IPS-18c (cell line): ENCODE results near the gene CTSD.

Experiments used
- H3K4me3 ChIP-seq: 2 replicates; pipeline ENCODE4 v1.7.0; 2013; ENCODE audit warnings: low read depth, mild to moderate bottlenecking, low read length, moderate library complexity; ENCODE audit not compliant: insufficient read depth
- H3K9me3 ChIP-seq: one replicate; pipeline ENCODE4 v1.6.1; 2013; ENCODE audit warnings: mild to moderate bottlenecking, low read length, moderate library complexity; ENCODE audit not compliant: control insufficient read depth, insufficient read depth

CTSD gene

DNA sequence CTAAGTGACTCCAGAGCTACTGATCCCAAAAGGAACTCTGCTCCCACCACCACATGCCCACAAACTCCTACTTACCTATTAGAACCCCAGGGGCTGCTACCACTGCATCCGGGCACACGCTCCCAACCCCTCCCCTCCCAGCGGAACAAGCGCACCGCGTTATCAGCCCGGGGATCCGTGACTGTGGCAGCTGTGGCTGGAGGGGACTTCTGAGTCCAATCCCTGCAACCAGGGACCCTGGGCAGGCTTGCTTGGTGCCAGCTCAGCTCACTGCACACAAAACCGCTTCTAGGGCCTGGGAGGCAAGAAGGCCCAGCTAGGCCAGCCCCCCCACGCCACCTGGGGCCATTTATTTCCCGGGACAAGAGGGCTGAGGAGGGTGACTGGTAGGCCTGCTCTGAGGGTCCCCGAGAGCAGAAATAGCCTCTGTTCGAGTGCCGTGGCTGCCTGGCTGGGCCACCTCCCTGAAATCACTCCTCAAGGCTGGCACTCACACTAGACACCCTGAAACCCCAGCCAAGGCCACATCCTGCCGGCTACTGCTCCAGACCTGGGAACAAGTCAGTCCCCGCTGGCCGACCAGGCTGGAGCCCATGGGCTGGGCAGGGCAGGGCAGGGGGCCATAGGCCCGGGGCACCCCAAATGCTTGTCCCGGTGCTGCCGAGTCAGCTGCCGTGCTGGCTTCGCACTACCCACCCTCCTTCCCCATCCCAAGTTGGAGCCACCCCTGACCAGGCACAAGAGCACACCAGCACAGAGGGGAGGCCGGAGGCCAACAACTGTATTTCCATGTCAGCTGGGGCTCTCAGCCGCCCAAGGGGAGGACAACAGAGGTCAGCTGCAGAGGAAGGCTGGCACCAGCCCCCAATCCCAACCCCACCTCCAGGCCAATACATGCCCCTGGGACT lies 11.5 kb downstream of the CTSD start:
- H3K4me3 ChIP-seq = no peak overlapping the region
- H3K9me3 ChIP-seq = no peaks in the 10 kb centered on the region

DNA sequence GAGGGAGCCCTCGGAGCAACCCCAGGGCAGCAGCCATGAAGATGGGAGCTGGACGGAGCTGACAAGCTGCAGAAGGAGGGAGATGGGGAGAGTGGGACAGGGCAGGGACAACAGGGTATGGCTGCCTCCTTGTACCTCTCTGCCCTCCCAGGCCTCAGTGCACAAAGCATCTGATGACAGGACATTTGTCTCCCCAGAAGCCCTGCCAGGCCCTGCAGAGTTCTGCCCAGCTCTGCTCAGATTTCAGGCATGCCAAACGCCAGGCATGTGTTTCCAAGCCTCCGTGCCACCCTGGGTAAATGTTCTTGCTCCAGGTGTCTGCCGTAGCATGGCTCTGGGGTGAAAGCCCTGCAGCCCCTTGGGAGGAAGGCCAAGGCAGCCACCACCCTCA lies 12.2 kb downstream of the CTSD start:
- Histone ChIP-seq H3K9me3 (no peaks in the 10 kb centered on the region), H3K4me3 (no peak overlapping the region)

DNA sequence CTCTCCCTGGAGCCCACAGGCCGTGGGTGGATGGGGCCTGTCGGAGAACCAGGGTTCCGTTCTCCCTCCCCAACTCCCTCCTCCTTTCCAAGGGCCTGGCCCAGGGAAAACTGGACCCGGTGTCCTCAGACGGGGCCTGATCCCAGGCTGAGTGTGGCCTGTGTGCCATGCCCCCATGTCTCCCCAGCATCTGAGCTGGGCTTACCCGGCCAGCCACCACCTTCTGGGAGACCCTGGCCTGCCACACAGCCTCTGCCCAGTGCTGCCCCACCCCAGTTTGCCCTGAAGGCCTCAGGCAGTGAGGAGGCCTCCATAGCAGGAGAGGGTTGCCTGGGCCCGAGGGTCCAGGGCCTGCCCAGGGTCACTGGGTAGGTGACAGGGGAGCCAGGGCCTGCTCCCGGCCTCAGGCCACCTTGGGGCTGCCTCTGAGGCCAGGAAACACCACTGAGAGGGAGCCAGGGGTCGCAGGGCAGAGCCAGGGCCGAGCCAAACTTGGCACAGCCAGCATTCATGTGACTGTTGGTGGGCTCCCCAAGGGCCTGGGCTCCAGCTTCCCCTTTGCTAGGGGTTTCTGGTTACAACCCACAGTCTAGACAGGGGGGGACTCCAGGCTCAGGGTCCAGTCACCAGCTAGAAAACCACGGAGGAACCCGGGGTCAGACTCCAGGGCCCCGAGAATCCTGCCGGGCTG lies 12.7 kb downstream of the CTSD start:
- H3K4me3 ChIP-seq = no peak overlapping the region

DNA sequence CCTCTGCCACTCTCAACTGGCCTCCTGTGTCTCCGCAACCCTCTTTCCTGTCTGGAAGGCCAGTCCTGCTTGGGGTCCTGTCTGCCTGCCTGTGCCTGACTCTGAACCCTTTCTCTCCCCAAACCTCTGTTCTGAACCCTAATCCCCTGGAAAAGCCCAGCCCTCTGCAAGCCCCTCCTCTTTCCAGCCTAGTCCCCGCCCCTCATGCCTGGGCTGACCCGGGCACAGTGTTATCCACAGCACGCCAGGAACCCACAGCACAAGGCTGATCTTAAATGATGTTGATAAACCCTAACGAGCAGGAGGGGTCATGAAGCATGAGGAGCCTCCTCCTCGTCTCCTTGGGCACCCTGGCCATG lies 13.3 kb downstream of the CTSD start, which contains the start of gene IFITM10:
Gene IFITM10, minus strand, starts transcription at position 115 of the 359 bp plus-strand sequence. CDS start 153 bp downstream, outside the sequence.
- Histone ChIP-seq H3K9me3 (no peaks in the 10 kb centered on the region), H3K4me3 (no peak within 1 kb of the TSS)

More for the DNA sequence above, 12.7 kb downstream of the CTSD start:
- no peaks in the 10 kb centered on the region for H3K9me3 ChIP-seq

DNA sequence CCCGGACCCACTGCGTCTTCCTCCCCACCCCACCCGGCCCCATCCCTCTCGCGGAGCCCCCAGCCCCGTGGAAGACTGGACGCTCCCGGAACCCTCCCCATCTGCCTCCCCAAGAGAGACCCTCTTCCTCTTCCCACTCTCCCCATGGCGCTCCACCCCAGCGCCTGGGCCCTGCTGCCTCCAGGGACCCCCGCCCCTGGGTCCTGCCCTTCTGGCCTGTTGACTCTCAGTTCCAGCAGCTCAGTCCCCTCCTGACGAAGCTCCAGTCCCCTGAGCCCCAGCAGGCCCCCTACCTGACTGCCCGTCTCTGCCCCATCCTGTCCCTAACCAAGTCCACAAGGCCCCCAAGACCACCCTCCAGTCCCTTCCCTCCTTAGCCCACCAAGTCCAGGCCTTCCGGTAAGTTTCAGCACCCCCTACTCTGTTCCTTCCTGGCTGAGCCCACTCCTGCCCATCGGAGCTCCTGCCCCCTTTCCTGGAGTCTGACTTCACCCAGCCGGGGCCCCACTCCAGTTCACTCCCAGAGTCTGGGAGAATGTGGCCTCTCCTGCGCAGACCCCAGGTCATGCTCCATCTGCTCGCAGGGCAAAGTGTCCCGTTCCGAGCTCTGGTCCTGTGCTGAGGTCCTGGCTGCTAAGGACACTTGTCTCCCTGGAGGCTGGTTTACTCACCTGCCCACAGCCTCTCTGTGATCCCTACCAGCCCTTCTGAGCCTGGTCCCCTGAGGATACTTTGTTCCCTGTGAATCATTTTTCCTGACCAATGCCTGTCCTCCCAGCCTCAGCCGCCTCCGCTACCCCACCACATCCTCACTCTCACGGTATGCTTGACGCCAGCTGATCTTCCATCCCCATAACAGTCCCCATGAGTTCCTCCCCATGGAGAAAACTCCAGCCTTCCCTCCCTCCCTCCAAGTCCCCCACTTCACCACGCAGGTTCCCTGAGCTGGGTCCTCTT lies 14.1 kb downstream of the CTSD start:
- Histone ChIP-seq H3K9me3 (no peaks in the 10 kb centered on the region), H3K4me3 (peak overlapping the region; percentile 51; the same call in 1 of the 2 replicates)

DNA sequence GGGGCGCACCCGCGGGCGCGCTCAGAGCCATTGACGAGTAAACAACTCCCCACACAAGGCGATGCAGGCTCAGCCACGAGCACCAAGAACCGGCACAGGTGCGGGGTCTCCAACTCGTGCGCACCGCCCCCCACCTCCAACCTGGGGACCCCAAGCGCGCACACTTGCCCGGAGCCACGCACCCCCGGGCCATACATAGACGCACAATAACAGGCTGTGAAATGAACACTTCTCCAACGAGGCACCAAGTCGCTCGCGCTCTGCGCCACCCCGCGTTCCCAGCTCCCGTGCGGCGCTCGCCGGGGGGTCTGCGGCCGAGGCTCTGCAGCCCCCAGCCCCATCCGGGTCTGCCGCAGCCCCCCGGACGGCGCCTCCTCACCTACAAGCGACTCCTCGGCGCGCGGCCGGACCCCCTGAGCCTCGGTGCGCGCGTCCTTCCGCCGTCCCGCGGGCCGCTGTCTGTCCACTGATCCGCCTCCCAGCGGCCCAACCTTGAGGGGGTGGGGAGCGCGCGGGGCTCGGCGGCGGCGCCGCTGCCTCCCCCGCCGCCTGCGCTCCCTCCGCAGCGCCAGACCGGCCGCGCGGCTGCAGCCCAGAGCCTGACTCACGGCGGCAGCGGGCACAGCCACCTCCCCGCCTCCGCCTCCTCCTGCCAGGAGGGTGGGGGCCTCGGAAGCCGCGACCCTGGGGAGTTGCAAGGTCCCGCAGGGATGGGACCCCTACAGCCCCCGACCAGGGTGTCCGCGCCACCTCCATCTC lies 14.9 kb downstream of the CTSD start:
- H3K9me3 ChIP-seq = no peaks in the 10 kb centered on the region
- peak overlapping the region; percentile 51 for H3K4me3 ChIP-seq

DNA sequence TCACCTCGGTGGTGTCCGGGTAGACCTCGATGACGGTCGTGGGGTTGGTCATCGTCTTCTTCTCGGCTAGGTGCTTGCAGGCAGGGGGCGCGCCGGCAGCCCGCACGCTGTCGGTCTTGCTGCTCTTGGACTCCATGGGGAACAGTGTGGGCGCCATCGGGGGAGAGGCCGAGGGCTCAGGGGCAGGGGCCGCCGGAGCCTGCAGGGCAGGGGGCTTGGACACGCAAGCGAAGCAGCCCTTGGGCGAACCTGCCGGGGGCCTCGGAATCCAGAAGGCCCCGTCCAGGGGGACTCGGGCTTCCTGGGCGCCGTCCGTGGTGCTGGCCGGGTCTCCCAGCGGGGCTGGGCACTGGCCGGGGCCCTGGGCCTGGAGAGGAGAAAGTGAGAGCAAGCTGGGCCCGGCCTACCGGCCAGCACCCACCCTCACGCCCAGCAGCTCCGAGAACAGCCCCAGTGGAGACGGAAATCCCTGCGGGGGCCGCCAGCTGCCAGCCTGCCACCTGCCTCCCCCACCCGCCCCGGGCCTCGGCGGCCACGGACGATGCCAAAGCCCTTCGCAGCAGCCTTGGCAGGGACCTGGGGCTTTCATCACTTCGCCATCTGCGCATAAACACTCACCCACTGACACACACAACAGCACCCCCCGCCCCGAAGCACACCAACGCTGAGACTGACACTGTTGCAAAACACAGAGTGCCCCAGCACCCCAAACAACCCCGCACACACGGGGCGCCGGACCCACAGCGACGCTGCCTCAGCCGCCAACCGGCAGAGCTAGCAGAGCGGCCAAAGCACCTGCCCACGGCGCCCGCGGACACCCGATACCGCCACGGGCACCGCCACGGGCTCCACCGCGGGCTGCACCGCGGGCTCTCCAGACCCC lies 15.7 kb downstream of the CTSD start:
- H3K9me3 ChIP-seq = no peaks in the 10 kb centered on the region
- H3K4me3 ChIP-seq = peak overlapping the region; percentile 51

DNA sequence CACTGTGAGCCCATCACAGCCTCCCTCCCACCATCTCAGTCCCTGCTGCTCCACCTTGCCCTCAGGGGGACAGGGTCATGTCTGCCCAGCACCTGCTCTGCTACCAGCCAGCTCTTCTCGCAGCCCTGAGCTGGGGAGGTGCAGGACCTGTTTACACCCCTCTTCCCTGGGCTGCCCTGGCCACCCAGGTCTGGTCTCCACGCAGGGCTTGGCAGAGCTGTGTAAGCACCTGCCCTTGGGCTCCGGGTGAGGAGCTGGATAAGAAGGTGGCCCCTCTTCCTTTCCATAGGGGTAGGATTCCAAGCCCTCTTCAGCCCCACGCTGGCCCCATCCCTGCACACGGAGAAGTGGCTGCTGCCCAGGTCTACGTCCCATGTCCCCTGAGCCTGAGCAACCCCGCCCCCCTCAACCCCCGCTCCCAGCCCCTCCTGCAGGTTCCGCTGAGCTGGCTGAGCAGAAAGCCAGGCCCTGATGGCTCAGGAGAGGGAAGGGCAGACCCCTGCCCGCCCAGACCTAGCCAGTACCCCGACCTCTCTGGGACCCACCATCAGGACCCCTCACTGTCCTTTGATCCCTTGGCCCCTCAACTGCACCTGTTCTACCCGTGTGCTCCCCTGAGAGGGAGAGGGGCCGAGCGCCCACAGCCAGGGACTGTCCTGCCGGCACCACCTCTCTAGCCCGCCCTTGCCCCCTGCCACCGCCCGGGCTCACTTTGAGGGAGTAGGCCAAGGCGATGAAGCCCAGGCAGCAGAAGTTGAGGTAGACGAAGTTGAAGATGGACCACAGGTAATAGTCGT lies 16.6 kb downstream of the CTSD start:
- no peaks in the 10 kb centered on the region for H3K9me3 ChIP-seq
- H3K4me3 ChIP-seq = no peak overlapping the region

DNA sequence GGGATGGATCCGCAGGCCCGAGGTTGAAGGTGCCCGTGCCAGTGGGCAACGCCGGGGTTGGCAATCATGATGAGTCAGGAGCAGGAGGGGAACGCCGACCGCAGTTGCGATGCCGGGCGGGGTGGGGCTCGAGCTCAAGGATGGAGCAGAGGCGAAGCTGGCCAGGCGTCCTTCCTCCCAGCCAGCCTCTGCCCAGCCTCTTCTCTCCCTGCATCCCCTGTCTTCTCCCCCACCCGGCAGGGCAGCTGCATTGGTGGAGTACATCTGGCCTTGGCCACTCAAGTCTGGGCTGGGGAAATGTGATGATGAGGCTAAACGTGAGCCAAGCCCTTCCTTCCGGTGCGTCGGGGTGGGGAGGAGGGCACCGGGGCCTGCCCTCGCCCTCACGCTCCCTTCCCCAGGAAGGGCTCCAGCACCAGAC lies 17.2 kb downstream of the CTSD start:
- Histone ChIP-seq H3K4me3 (no peak overlapping the region), H3K9me3 (no peaks in the 10 kb centered on the region)

DNA sequence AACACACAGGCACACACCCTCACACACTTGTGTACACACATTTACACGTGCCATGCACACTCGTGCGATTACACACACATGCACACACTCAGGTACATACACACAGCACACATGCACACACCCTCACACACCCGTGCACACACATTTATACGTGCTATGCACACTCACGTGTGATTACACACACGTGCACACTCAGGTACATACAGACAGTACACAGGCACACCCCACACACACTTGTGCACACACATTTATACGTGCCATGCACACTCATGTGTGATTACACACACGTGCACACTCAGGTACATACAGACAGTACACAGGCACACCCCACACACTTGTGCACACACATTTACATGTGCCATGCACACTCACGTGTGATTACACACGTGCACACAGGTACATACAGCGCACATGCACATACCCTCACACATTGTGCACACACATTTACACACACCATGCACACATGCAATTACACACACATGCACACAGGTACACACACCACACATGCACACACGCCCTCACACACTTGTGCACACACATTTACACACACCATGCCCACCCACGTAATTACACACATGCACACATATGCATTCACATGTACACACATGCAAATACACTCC lies 17.9 kb downstream of the CTSD start:
- peaks cover 2% of the 10 kb centered on the region for H3K9me3 ChIP-seq
- H3K4me3 ChIP-seq = no peak overlapping the region

DNA sequence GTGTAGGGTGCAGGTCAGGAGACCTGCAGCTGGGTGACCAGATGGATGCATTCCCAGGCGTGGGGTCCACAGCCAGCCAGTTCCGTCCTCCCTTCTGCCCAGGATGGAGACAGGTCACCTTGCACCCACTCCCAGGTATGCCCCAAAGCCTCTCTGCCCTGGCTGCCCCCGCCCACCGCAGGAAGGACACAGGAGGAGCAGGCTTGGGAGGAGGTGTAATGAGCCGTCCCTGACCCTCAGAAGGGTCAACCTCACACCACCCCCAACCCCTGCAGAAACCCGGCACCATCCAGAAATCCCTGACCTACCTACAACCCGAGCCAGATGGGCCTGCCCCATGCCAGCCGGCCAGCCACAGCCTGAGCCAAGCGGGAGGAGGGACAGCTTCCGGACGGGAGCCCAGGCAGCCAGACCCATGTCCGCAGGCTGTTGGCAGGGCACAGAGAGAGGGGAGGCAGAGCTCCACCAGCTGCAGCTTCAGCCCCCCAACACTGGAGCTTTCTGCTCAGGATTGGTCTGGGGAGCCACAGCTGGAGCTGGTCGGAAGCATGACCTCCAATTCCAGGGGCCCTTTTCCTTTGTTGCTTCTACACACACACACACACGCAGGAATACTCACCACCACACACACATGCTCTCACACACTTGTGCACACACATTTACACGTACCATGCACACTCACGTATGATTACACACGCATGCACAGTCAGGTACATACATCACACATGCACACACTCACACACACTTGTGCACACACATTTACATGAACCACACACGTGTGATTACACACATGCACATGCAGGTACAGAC lies 18.6 kb downstream of the CTSD start:
- Histone ChIP-seq H3K4me3 (no peak overlapping the region), H3K9me3 (peaks cover 2% of the 10 kb centered on the region)

DNA sequence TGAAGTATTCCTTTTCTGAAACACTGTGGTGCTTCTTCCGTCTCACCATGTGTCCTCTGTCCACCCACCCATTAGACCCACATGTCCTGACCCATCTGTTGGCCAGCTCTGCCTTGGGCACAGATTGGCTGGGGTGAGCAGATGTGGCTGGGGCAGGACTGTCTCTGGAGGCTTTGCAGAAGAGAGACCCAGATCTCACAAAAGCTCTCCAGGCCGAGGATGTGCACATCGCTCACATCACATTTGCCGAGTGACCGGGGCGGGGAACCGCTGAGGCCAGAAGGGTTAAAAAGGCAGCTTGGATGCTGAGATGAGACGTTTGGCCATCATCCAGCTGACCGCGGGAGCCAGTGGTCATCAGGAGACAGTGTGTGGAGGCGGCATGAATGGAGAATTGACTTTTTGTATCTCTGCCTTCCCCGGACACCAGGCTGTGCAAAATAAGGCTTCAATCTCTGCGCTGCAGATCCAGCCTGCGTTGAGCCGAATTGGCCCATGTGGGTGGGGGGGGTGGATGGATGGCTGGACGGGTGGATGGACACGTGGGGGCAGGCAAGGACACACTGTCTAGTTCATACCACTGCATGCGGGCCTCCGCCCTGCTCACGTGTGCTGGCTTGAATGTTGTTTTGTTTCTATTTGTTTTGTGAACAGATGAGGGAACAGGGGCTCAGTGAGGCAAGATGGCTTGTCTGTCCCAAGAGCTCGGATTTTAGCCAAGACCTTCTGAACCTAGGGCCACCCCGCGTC lies 19.4 kb downstream of the CTSD start:
- Histone ChIP-seq H3K9me3 (peaks cover 2% of the 10 kb centered on the region), H3K4me3 (no peak overlapping the region)

DNA sequence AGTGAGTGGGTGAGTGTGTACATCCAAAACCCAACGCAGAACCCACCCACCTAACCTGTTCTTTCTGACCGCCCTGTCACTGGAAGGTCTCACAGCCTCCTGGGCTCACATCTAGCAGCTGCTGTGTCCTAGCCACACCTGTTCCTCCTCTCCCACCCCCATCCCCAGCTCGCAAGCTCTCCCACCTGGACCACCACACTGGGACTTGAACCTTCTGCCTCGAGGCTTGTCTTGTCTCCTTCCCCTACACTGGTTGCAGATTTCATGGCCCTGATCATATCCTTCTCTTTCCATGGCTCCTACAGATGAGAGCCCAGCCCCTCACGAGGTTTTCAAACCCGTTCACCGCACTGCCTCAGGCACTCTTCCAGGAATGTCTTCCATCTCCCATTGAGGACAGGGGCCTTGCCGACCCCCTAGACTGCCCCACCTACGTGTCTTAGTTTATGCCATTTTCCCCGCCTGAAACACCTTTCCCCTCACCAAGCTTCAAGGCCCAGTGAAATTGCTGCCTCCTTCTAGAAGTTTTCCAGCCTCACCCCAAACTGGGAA lies 20.1 kb downstream of the CTSD start:
- H3K9me3 ChIP-seq = peaks cover 2% of the 10 kb centered on the region

More for the DNA sequence above, 20.1 kb downstream of the CTSD start:
- no peak overlapping the region for H3K4me3 ChIP-seq
